CD4-positive, CD25-positive, alpha-beta regulatory T cell (primary cell): ENCODE results near the gene CD109. TPM values are rescaled to one million over a fixed set of nuclear protein-coding genes. Genes with fewer than 3 reads are reported as not detected.

Source experiments
- ATAC-seq, 2 donors: fragments of 150-1000 bp; cut with Tn5 transposase; one replicate each; pipeline ENCODE4 v1.10.0; 2021; ENCODE audit warnings: low read depth in 2 of 2, moderate number of reproducible peaks in 2 of 2, moderate library complexity in 1 of 2
- DNase-seq, 3 donors: peaks; one replicate each; pipeline versions ENCODE4 v3.0.0 to v3.0.0-alpha.2; 2012 to 2022; ENCODE audit warnings: mixed read lengths in 1 of 3
- H3K27ac ChIP-seq: one replicate; pipeline ENCODE4 v1.7.0; 2013; ENCODE audit warnings: mild to moderate bottlenecking, low read length; ENCODE audit not compliant: insufficient read depth, poor library complexity, severe bottlenecking
- H3K27me3 ChIP-seq: one replicate; pipeline ENCODE4 v1.7.0; 2013; ENCODE audit warnings: low read length; ENCODE audit not compliant: control insufficient read depth, insufficient read depth
- H3K36me3 ChIP-seq: one replicate; pipeline ENCODE4 v1.7.0; 2013; ENCODE audit warnings: mild to moderate bottlenecking, low read length, moderate library complexity; ENCODE audit not compliant: control insufficient read depth, insufficient read depth
- H3K4me1 ChIP-seq: 2 replicates; pipeline ENCODE4 v1.7.0; 2013; ENCODE audit warnings: mild to moderate bottlenecking, low read length; ENCODE audit not compliant: insufficient read depth, control insufficient read depth, poor library complexity, severe bottlenecking
- H3K4me3 ChIP-seq: one replicate; pipeline ENCODE4 v1.7.0; 2013; ENCODE audit warnings: low read depth, mild to moderate bottlenecking, low read length, moderate library complexity
- H3K9me3 ChIP-seq, 2 experiments: 1 replicate in 1 of 2; 2 replicates in 1 of 2; pipeline ENCODE4 v1.7.0; 2013; ENCODE audit warnings: low read length in 2 of 2, mild to moderate bottlenecking in 1 of 2, moderate library complexity in 1 of 2; ENCODE audit not compliant: control insufficient read depth in 2 of 2
- H3K27ac Mint-ChIP-seq, 3 donors: one replicate each; pipeline ENCODE4 v1.8.0; 2020 to 2022; ENCODE audit warnings: mild to moderate bottlenecking in 3 of 3, mixed read lengths in 3 of 3, moderate library complexity in 2 of 3
- H3K27me3 Mint-ChIP-seq: one replicate; pipeline ENCODE4 v1.8.0; 2022; ENCODE audit warnings: mild to moderate bottlenecking, mixed read lengths
- H3K36me3 Mint-ChIP-seq: one replicate; pipeline ENCODE4 v1.8.0; 2020; ENCODE audit warnings: mixed read lengths
- H3K4me1 Mint-ChIP-seq, 4 donors: one replicate each; pipeline ENCODE4 v1.8.0; 2020 to 2022; ENCODE audit warnings: mixed read lengths in 4 of 4, mild to moderate bottlenecking in 1 of 4
- H3K4me3 Mint-ChIP-seq, 4 donors: one replicate each; pipeline ENCODE4 v1.8.0; 2020 to 2022; ENCODE audit warnings: mild to moderate bottlenecking in 4 of 4, mixed read lengths in 4 of 4, moderate library complexity in 3 of 4
- H3K9me3 Mint-ChIP-seq, 7 donors: one replicate each; pipeline ENCODE4 v1.8.0; 2020 to 2022; ENCODE audit warnings: mixed read lengths in 7 of 7, mild to moderate bottlenecking in 3 of 7, moderate library complexity in 2 of 7
- polyA plus RNA-seq, 4 donors: library from polyadenylated mRNA; unstranded; fragments of 300-500 nt; fragmentation: Illumina TruSeq; gene quantifications; one replicate each; pipeline ENCODE4 v1.2.3, GENCODE V29; 2021
- total RNA-seq: library from RNA; stranded (reverse); gene quantifications from one replicate; pipeline ENCODE4 v1.2.3, GENCODE V29; 2022

Gene CD109
- total and polyA plus RNA-seq, 5 donors from 2014 or later, result 0.02 to 1.3 (median 0.08) TPM

DNA sequence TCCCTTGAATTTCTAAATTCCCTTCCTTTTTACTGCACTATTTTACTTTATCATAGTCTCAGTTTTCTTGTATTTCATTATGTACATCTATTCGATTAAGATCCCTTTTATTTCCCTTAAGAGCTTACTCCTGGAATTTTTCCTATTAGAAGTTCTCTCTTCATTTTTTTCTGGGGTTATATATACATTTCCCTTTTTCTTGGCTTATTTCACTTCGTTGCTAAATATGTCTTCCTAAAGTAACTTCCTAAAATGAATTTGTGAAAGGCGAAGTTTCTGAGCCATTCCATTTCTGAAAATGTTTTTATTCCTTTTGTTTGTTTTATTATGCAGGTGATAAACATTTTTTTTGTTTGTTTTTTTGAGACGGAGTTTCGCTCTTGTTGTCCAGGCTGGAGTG lies 5.9 kb upstream of the CD109 start:
- ATAC-seq (no peak), DNase-seq (no peak)
- no peaks in the 10 kb centered on the region for H3K9me3 ChIP-seq
- no peak overlapping the region for H3K27ac ChIP-seq
- no peaks in the 10 kb centered on the region for H3K36me3 Mint-ChIP-seq
- H3K36me3 ChIP-seq, result no peaks in the 10 kb centered on the region
- H3K27me3 Mint-ChIP-seq, result peaks cover 51% of the 10 kb centered on the region
- H3K27ac Mint-ChIP-seq, result no peak overlapping the region
- H3K4me1 ChIP-seq, result peaks cover under 1% of the 10 kb centered on the region
- no peak overlapping the region for H3K4me3 ChIP-seq
- H3K4me1 Mint-ChIP-seq, result peaks cover 0 to 1% (median 0%) of the 10 kb centered on the region in 4 donors
- H3K4me3 Mint-ChIP-seq, result no peak overlapping the region
- H3K27me3 ChIP-seq, result peaks cover 13% of the 10 kb centered on the region
- peaks cover 0 to 5% (median 0%) of the 10 kb centered on the region in 7 donors for H3K9me3 Mint-ChIP-seq

DNA sequence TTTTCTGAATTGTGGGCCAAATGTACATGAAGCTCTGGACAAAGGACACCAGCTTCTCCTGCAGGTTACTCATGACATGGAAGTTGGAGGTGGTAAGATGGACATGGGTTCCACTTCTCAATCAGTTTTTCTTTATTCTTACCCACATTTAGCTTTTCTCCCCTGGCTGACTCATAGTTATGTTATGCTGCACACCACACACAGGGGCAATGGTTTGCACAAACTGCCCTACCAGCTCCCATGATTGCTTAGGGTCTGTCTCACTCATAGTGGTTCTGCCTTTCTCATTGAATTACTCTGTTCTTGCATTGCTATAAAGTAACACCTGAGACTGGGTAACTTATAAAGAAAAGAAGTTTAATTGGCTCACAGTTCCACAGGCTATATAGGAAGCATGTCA lies 4.5 kb upstream of the CD109 start:
- no peak for DNase-seq
- Histone ChIP-seq H3K27me3 (peaks cover 12% of the 10 kb centered on the region), H3K4me3 (no peak overlapping the region), H3K9me3 (no peaks in the 10 kb centered on the region), H3K27ac (no peak overlapping the region), H3K4me1 (peaks cover 15% of the 10 kb centered on the region), H3K36me3 (no peaks in the 10 kb centered on the region)
- Mint-ChIP-seq H3K4me1 (peaks cover 0 to 10% (median 3%) of the 10 kb centered on the region in 4 donors), H3K27me3 (peaks cover 47% of the 10 kb centered on the region), H3K27ac (no peak overlapping the region), H3K36me3 (no peaks in the 10 kb centered on the region), H3K4me3 (no peak overlapping the region), H3K9me3 (no peaks in the 10 kb centered on the region)
- no peak for ATAC-seq

DNA sequence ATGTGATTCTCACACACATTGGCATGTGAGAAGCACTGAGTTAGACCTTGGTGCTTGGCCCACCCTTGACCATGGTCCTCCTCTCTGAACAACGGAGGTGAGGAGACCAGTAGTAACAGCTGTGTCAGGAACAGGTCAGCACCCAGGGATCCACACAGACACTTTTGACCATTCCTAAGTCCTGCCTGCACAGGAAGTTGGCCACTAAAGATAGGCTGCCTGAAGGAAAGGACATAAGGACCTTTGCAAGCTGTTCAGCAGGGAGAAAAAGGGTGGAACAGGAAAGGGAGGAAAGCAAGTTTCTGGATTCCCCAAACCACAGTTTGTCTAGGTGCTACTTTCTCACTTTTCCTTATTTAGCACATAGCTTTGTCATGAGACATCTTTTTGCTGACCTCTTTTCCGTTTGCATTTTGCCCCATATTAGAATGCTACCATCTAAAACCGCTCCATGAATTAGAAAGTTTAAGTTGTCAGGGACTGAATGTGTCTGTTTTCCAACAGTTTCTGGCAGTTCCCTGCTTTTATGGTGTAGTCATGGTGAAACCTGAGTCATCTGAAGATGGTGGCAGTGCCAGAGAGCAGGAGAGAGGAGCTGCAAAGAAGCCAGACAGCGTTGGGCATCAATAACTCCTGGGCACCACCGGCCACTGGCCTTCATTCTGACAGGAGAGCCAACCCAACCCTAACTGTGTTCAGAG lies 1.1 kb upstream of the CD109 start:
- H3K9me3 ChIP-seq, result no peaks in the 10 kb centered on the region
- no peaks in the 10 kb centered on the region for H3K36me3 ChIP-seq
- H3K27me3 Mint-ChIP-seq, result peaks cover 38% of the 10 kb centered on the region
- no peak overlapping the region for H3K27ac Mint-ChIP-seq
- H3K9me3 Mint-ChIP-seq, result no peaks in the 10 kb centered on the region
- H3K4me3 Mint-ChIP-seq, result peak overlapping the region in 2 of 4 donors; percentile 78 to 79
- DNase-seq (no peak), ATAC-seq (no peak)
- H3K36me3 Mint-ChIP-seq, result no peaks in the 10 kb centered on the region
- no peak overlapping the region for H3K4me3 ChIP-seq
- no peak overlapping the region for H3K27ac ChIP-seq
- H3K27me3 ChIP-seq, result peaks cover 17% of the 10 kb centered on the region
- peaks cover 0 to 12% (median 6%) of the 10 kb centered on the region in 4 donors for H3K4me1 Mint-ChIP-seq
- H3K4me1 ChIP-seq, result peaks cover 16% of the 10 kb centered on the region

DNA sequence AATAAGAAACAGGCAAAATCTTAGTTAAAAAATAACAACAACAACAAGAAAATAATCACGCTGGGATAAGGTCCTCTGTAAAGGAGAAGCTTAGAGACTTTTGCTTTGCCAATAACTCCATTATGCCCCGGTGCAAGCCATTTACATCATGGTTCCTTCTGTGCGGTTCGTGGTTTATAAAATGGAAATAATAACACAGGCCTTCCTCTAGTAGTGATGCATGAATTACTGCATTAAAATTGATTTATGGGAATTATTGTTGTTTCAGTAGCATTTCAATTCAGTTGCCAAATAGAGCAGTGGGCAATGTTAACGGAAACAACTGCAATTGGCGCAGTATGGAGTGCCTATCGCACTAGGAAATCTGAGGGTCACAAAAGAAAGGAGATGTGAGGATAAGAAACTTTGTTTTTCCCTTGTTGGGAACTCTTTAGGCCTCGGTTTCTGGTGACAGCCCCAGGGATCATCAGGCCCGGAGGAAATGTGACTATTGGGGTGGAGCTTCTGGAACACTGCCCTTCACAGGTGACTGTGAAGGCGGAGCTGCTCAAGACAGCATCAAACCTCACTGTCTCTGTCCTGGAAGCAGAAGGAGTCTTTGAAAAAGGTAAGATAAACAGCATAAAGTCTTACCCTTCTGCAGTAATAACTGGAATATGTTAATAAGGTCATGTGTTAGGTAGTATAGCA lies 1.1 kb downstream of the CD109 start:
- no peak overlapping the region for H3K27ac ChIP-seq
- peaks cover 15% of the 10 kb centered on the region for H3K27me3 ChIP-seq
- no peak for DNase-seq
- Mint-ChIP-seq H3K4me3 (peak overlapping the region in 2 of 4 donors; percentile 37 to 74), H3K4me1 (peaks cover 0 to 12% (median 6%) of the 10 kb centered on the region in 4 donors), H3K9me3 (no peaks in the 10 kb centered on the region), H3K27ac (no peak overlapping the region), H3K27me3 (peaks cover 30% of the 10 kb centered on the region), H3K36me3 (no peaks in the 10 kb centered on the region)
- no peak overlapping the region for H3K4me3 ChIP-seq
- H3K4me1 ChIP-seq, result peaks cover 16% of the 10 kb centered on the region
- no peaks in the 10 kb centered on the region for H3K9me3 ChIP-seq
- H3K36me3 ChIP-seq, result no peaks in the 10 kb centered on the region
- no peak for ATAC-seq

DNA sequence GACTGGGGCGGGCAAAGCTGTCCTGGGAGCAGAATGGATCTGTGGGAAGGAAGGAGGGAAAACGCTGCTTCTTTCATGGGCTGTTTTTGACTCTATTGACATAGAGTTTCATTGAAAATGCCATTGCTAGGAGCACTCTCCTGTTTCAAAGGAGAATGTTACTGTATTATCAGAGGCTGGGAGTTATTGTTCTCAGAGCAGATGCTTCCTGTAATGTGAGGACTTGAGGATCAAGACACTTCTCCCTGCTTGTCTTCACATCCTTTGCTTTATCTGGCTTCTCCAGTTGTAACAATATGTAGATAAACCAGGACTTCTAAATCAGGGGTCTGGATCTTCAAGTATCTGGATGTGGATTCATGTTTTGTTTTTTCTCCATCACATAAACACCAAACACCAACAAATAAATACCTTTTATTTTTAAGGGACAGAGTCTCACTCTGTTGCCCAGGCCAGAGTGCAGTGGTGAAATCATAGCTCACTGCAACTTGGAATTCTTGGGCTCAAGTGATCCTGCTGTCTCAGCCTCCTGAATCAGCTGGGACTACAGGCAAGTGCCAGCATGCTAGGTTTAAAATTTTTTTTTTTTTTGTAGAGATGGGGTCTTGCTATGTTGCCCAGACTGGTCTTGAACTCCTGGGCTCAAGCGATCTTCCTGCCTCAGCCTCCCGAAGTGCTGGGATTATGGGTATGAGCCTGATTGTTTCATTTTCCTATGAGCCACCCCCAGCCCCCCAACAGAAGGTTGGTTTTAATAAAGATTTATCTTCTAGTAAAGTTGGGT lies 3.9 kb downstream of the CD109 start:
- peaks cover 0 to 12% (median 6%) of the 10 kb centered on the region in 4 donors for H3K4me1 Mint-ChIP-seq
- no peaks in the 10 kb centered on the region for H3K36me3 Mint-ChIP-seq
- no peak overlapping the region for H3K4me3 Mint-ChIP-seq
- Histone ChIP-seq H3K27ac (no peak overlapping the region), H3K27me3 (peaks cover 16% of the 10 kb centered on the region), H3K4me1 (peaks cover 16% of the 10 kb centered on the region), H3K4me3 (no peak overlapping the region), H3K9me3 (no peaks in the 10 kb centered on the region), H3K36me3 (no peaks in the 10 kb centered on the region)
- no peaks in the 10 kb centered on the region for H3K9me3 Mint-ChIP-seq
- peaks cover 24% of the 10 kb centered on the region for H3K27me3 Mint-ChIP-seq
- H3K27ac Mint-ChIP-seq, result no peak overlapping the region
- DNase-seq, result no peak
- ATAC-seq, result no peak

DNA sequence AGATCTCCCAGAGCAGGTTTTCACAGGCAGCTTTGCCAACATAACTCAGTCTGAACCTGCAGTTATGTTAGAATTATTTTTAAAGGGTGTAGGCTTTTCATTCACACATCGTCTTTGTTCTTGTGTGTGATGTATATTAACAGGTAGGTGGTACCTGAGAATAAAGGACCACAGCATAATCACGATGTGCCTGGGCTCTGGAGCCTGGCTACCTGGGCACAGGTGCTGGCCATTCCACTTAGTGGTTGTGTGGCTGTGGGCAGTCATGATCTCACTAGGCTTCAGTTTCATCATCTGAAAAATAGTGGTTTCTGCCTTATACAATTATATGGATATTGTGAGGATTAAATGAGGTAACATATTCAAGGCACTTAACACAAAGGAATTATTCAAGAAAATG lies 6.4 kb downstream of the CD109 start:
- peaks cover 13% of the 10 kb centered on the region for H3K27me3 Mint-ChIP-seq
- Histone ChIP-seq H3K9me3 (no peaks in the 10 kb centered on the region), H3K4me1 (no peaks in the 10 kb centered on the region), H3K27me3 (peaks cover 12% of the 10 kb centered on the region), H3K4me3 (no peak overlapping the region), H3K36me3 (no peaks in the 10 kb centered on the region), H3K27ac (no peak overlapping the region)
- H3K4me1 Mint-ChIP-seq, result peaks cover 0 to 4% (median 0%) of the 10 kb centered on the region in 4 donors
- ATAC-seq (no peak), DNase-seq (no peak)
- no peak overlapping the region for H3K4me3 Mint-ChIP-seq
- no peak overlapping the region for H3K27ac Mint-ChIP-seq
- no peaks in the 10 kb centered on the region for H3K36me3 Mint-ChIP-seq
- no peaks in the 10 kb centered on the region for H3K9me3 Mint-ChIP-seq

DNA sequence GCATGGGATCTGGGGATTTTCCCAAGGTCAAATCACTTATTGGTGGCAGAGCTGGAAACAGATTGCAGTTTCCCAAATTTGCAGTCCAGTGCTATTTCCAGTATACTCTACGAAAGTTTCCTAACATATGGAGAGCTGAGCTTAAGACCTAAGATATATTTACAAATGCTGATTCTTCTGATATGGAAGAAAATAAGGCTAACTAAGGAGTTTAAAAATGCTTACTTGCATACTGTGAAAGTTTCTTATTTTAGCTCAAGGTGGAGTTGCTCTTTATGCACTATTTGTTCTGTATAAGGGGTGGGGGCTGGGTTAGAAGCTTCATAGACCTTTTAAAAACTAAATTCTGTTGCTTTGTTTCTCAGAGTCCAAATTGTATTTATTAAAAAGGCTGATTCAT lies 7.5 kb downstream of the CD109 start:
- Histone ChIP-seq H3K36me3 (no peaks in the 10 kb centered on the region), H3K4me1 (no peaks in the 10 kb centered on the region), H3K9me3 (no peaks in the 10 kb centered on the region), H3K4me3 (no peak overlapping the region), H3K27ac (no peak overlapping the region), H3K27me3 (peaks cover 8% of the 10 kb centered on the region)
- no peaks in the 10 kb centered on the region for H3K9me3 Mint-ChIP-seq
- no peak for ATAC-seq
- H3K27ac Mint-ChIP-seq, result no peak overlapping the region
- H3K4me1 Mint-ChIP-seq, result no peaks in the 10 kb centered on the region
- peaks cover 9% of the 10 kb centered on the region for H3K27me3 Mint-ChIP-seq
- no peak for DNase-seq
- no peak overlapping the region for H3K4me3 Mint-ChIP-seq
- no peaks in the 10 kb centered on the region for H3K36me3 Mint-ChIP-seq
